K562 (cell line): ENCODE data around the gene MAP3K19. TPM values are rescaled to one million over a fixed set of nuclear protein-coding genes. Genes with fewer than 3 reads are reported as not detected.

Experiments used
- CBX3 ChIP-seq, 2 experiments: IDR thresholded peaks; 1 replicate in 1 of 2; 2 replicates in 1 of 2; pipeline ENCODE4 v1.6.1; 2012; ENCODE audit warnings: inconsistent platforms in 2 of 2, low read length in 2 of 2, borderline replicate concordance in 1 of 2, control low read depth in 1 of 2
- CBX5 ChIP-seq: IDR thresholded peaks from 2 replicates; pipeline ENCODE4 v1.6.1; 2014; ENCODE audit warnings: low read depth, borderline replicate concordance
- CUX1 ChIP-seq: fragments of 200-800 bp; sonication (Bioruptor generic); IDR thresholded peaks from 2 replicates; pipeline ENCODE4 v1.6.1; 2016; ENCODE audit warnings: missing genetic modification characterization, missing compliant biosample characterization
- RBM25 ChIP-seq: fragments of 200-400 bp; formaldehyde crosslinking; IDR thresholded peaks from 2 replicates; pipeline ENCODE4 v1.6.1; 2018; ENCODE audit warnings: low read length, low read depth, moderate library complexity; ENCODE audit not compliant: severe bottlenecking
- RBM34 ChIP-seq: fragments of 200-400 bp; formaldehyde crosslinking; IDR thresholded peaks from 2 replicates; pipeline ENCODE4 v1.6.1; 2018; ENCODE audit warnings: low read length, borderline replicate concordance; ENCODE audit not compliant: insufficient read depth
- SMARCA4 ChIP-seq: fragments of 450-650 bp; IDR thresholded peaks from 2 replicates; pipeline ENCODE4 v1.6.1; 2016
- ZNF316 ChIP-seq: fragments of 450-650 bp; IDR thresholded peaks from 2 replicates; pipeline ENCODE4 v1.6.1; 2016
- polyA plus RNA-seq, 8 experiments: library from polyadenylated mRNA; depleted of rRNA in 4 of 8; stranded (reverse) in 5 of 8; unstranded in 3 of 8; fragments of >200 nt; fragmentation: Nextera tagmentation in 2 of 8; fragmentation: Illumina TruSeq in 1 of 8; extraction: Ambion mirVana in 2 of 8; extraction: Trizol in 1 of 8; gene quantifications; 2 replicates each; pipeline versions ENCODE4 v1.2.1 to v1.2.3, GENCODE V29; 2011 to 2014; ENCODE audit warnings: inconsistent platforms in 1 of 8, missing spikeins in 1 of 8
- total RNA-seq, 7 experiments: library from RNA; depleted of rRNA in 6 of 7; stranded (reverse); fragments of >200 nt in 6 of 7; fragmentation: Illumina TruSeq in 2 of 7; extraction: Trizol in 2 of 7; gene quantifications; 2 replicates each; pipeline versions ENCODE4 v1.2.1 to v1.2.3, GENCODE V29; 2011 to 2021; ENCODE audit warnings: low replicate concordance in 1 of 7

Gene MAP3K19
- total and polyA plus RNA-seq, 9 of the 15 experiments (the other 6 are each of a cell fraction or from before 2014, with no cell fraction given): 0.29 TPM; not detected in 8

- 0 out of 2 replicates have a peak, but pooled peaks have one; percentile 44 for TF ChIP-seq CUX1 (CRISPR knock-in tag)
- no peak for TF ChIP-seq CBX5
- peak; percentile 22 for TF ChIP-seq RBM25
- TF ChIP-seq SMARCA4: no peak
- TF ChIP-seq RBM34: no peak
- TF ChIP-seq CBX3 (IDR thresholded peaks at IDR 0.05; ENCODE audit: borderline replicate concordance in 1 of 2, low read length in 2 of 2): 0 out of 3 replicates have a peak, but pooled peaks of 1 of the 2 experiments have one; percentile 1
- TF ChIP-seq ZNF316: 0 out of 2 replicates have a peak, but pooled peaks have one; percentile 5
- TF ChIP-seq, all 486 proteins: peak for 7
Measured at GRCh38 chr2:134917360-134917865, 129.8 kb downstream of the MAP3K19 start (continued).

Other genes with a start within 250 kb of the MAP3K19 start
- not detected in 2 replicates for gene ACMSD, start 208.8 kb downstream of the MAP3K19 start, total RNA-seq (2014; rRNA removed)
- gene ACMSD, start 208.8 kb downstream of the MAP3K19 start, total RNA-seq (2014; rRNA removed; fragmentation: Illumina TruSeq; extraction: Trizol): not detected in 2 replicates
- gene ACMSD, start 208.8 kb downstream of the MAP3K19 start, total RNA-seq (2015; rRNA removed; fragmentation: Illumina TruSeq; extraction: Trizol): not detected in 2 replicates
- not detected in 2 replicates for gene ACMSD, start 208.8 kb downstream of the MAP3K19 start, total RNA-seq (2021)
- not detected in 2 replicates for gene ACMSD, start 208.8 kb downstream of the MAP3K19 start, polyA plus RNA-seq (2011; rRNA removed)
- gene ACMSD, start 208.8 kb downstream of the MAP3K19 start, polyA plus RNA-seq (2014; fragmentation: Illumina TruSeq; extraction: Trizol): not detected in 2 replicates
- gene ACMSD, start 208.8 kb downstream of the MAP3K19 start, polyA plus RNA-seq (2014; fragmentation: Nextera tagmentation; extraction: Ambion mirVana): not detected
- gene ACMSD, start 208.8 kb downstream of the MAP3K19 start, polyA plus RNA-seq (2014; rRNA removed): not detected in 2 replicates
- gene CCNT2, start 128.6 kb downstream of the MAP3K19 start, total RNA-seq (2014; rRNA removed): 14.5 and 19.8 TPM in 2 replicates
- gene CCNT2, start 128.6 kb downstream of the MAP3K19 start, total RNA-seq (2014; rRNA removed; fragmentation: Illumina TruSeq; extraction: Trizol): 29.3 and 32.0 TPM in 2 replicates
- 26.5 and 30.0 TPM in 2 replicates for gene CCNT2, start 128.6 kb downstream of the MAP3K19 start, total RNA-seq (2015; rRNA removed; fragmentation: Illumina TruSeq; extraction: Trizol)
- gene CCNT2, start 128.6 kb downstream of the MAP3K19 start, total RNA-seq (2021): 28.0 and 29.0 TPM in 2 replicates
- gene CCNT2, start 128.6 kb downstream of the MAP3K19 start, polyA plus RNA-seq (2011; rRNA removed): 26.1 and 26.2 TPM in 2 replicates
- 19.0 and 22.7 TPM in 2 replicates for gene CCNT2, start 128.6 kb downstream of the MAP3K19 start, polyA plus RNA-seq (2014; fragmentation: Illumina TruSeq; extraction: Trizol)
- gene CCNT2, start 128.6 kb downstream of the MAP3K19 start, polyA plus RNA-seq (2014; fragmentation: Nextera tagmentation; extraction: Ambion mirVana): 10 to 100 TPM; 12.6 to 16.9 TPM
- gene CCNT2, start 128.6 kb downstream of the MAP3K19 start, polyA plus RNA-seq (2014; rRNA removed): 15.4 and 16.3 TPM in 2 replicates
- gene RAB3GAP1, start 4.8 kb upstream of the MAP3K19 start, total RNA-seq (2014; rRNA removed): 23.6 and 28.1 TPM in 2 replicates
- gene RAB3GAP1, start 4.8 kb upstream of the MAP3K19 start, total RNA-seq (2014; rRNA removed; fragmentation: Illumina TruSeq; extraction: Trizol): 48.6 and 56.6 TPM in 2 replicates
- gene RAB3GAP1, start 4.8 kb upstream of the MAP3K19 start, total RNA-seq (2015; rRNA removed; fragmentation: Illumina TruSeq; extraction: Trizol): 38.0 and 40.7 TPM in 2 replicates
- gene RAB3GAP1, start 4.8 kb upstream of the MAP3K19 start, total RNA-seq (2021): 33.0 and 35.0 TPM in 2 replicates
- 19.1 and 25.0 TPM in 2 replicates for gene RAB3GAP1, start 4.8 kb upstream of the MAP3K19 start, polyA plus RNA-seq (2011; rRNA removed)
- 32.9 and 38.0 TPM in 2 replicates for gene RAB3GAP1, start 4.8 kb upstream of the MAP3K19 start, polyA plus RNA-seq (2014; fragmentation: Illumina TruSeq; extraction: Trizol)
- 10 to 100 TPM; 15.5 to 35.6 TPM for gene RAB3GAP1, start 4.8 kb upstream of the MAP3K19 start, polyA plus RNA-seq (2014; fragmentation: Nextera tagmentation; extraction: Ambion mirVana)
- gene RAB3GAP1, start 4.8 kb upstream of the MAP3K19 start, polyA plus RNA-seq (2014; rRNA removed): 24.4 and 27.3 TPM in 2 replicates